Naive thymus-derived CD4-positive, alpha-beta T cell (primary cell): ENCODE measurements around the gene FABP3. TPM values are rescaled to one million over a fixed set of nuclear protein-coding genes. Genes with fewer than 3 reads are reported as not detected.
A peak's percentile ranks its signal among the peaks of the same experiment; 100 is the strongest.

Experiments used
- ATAC-seq: fragments of 150-1000 bp; cut with Tn5 transposase; 2 replicates; pipeline ENCODE4 v1.10.0; 2021; ENCODE audit warnings: mild to moderate bottlenecking, moderate library complexity
- CTCF ChIA-PET: fragments of 350-600 bp; sonication (Branson Sonifier 250); formaldehyde crosslinking; loops from one replicate; lab custom pipeline; 2021; ENCODE audit warnings: antibody characterized with exemption; lab: Charles Lee
- POLR2A ChIA-PET: fragments of 350-600 bp; sonication (Branson Sonifier 250); formaldehyde crosslinking; loops from one replicate; lab custom pipeline; 2021; ENCODE audit warnings: antibody characterized with exemption, inconsistent platforms; lab: Charles Lee
- DNase-seq, 9 donors: peaks; one replicate each; pipeline versions ENCODE4 v3.0.0 to v3.0.0-alpha.2; 2020 to 2022; ENCODE audit warnings: mixed read lengths in 1 of 9
- H3K27ac ChIP-seq: one replicate; pipeline ENCODE4 v1.7.0; 2013; ENCODE audit warnings: mild to moderate bottlenecking, low read depth, low read length, moderate library complexity
- H3K27me3 ChIP-seq, 2 donors: one replicate each; pipeline ENCODE4 v1.7.0; 2013; ENCODE audit warnings: low read length in 2 of 2, mild to moderate bottlenecking in 2 of 2, moderate library complexity in 2 of 2; ENCODE audit not compliant: control insufficient read depth in 2 of 2, insufficient read depth in 2 of 2
- H3K36me3 ChIP-seq, 3 experiments: 1 replicate in 2 of 3; 2 replicates in 1 of 3; pipeline ENCODE4 v1.7.0; 2013; ENCODE audit warnings: low read length in 3 of 3, mild to moderate bottlenecking in 3 of 3, moderate library complexity in 1 of 3; ENCODE audit not compliant: insufficient read depth in 3 of 3, control insufficient read depth in 2 of 3
- H3K4me1 ChIP-seq, 2 donors: one replicate each; pipeline ENCODE4 v1.7.0; 2013; ENCODE audit warnings: low read length in 2 of 2, mild to moderate bottlenecking in 2 of 2, moderate library complexity in 1 of 2; ENCODE audit not compliant: control insufficient read depth in 2 of 2, insufficient read depth in 2 of 2
- H3K4me3 ChIP-seq: 2 replicates; pipeline ENCODE4 v1.7.0; 2013; ENCODE audit warnings: mild to moderate bottlenecking, low read length
- H3K9me3 ChIP-seq, 3 experiments: 1 replicate in 2 of 3; 2 replicates in 1 of 3; pipeline ENCODE4 v1.7.0; 2013; ENCODE audit warnings: low read length in 3 of 3; ENCODE audit not compliant: control insufficient read depth in 2 of 3
- H3K27ac Mint-ChIP-seq, 9 donors: one replicate each; pipeline ENCODE4 v1.8.0; 2020 to 2022; ENCODE audit warnings: mixed read lengths in 9 of 9, mild to moderate bottlenecking in 8 of 9, moderate library complexity in 5 of 9, inconsistent platforms in 2 of 9
- H3K27me3 Mint-ChIP-seq, 5 donors: one replicate each; pipeline ENCODE4 v1.8.0; 2021 to 2022; ENCODE audit warnings: mixed read lengths in 5 of 5, mild to moderate bottlenecking in 1 of 5
- H3K36me3 Mint-ChIP-seq, 5 donors: one replicate each; pipeline ENCODE4 v1.8.0; 2020 to 2022; ENCODE audit warnings: mixed read lengths in 5 of 5, mild to moderate bottlenecking in 3 of 5, inconsistent platforms in 1 of 5
- H3K4me1 Mint-ChIP-seq, 7 donors: one replicate each; pipeline ENCODE4 v1.8.0; 2020 to 2022; ENCODE audit warnings: mixed read lengths in 7 of 7, mild to moderate bottlenecking in 3 of 7, inconsistent platforms in 1 of 7
- H3K4me3 Mint-ChIP-seq, 10 donors: one replicate each; pipeline ENCODE4 v1.8.0; 2020 to 2022; ENCODE audit warnings: mild to moderate bottlenecking in 10 of 10, mixed read lengths in 10 of 10, moderate library complexity in 6 of 10, inconsistent platforms in 2 of 10
- H3K9me3 Mint-ChIP-seq, 11 donors: one replicate each; pipeline ENCODE4 v1.8.0; 2020 to 2022; ENCODE audit warnings: mixed read lengths in 11 of 11, mild to moderate bottlenecking in 4 of 11, inconsistent platforms in 1 of 11, moderate library complexity in 1 of 11
- intact Hi-C, 2 donors: fragments of 100-400 bp; cut with micrococcal nuclease; formaldehyde crosslinking; loops; one replicate each; pipeline ENCODE4 v1.15.1; 2023
- polyA plus RNA-seq, 2 donors: library from polyadenylated mRNA; unstranded; fragments of 300-500 nt; fragmentation: Illumina TruSeq; gene quantifications; one replicate each; pipeline ENCODE4 v1.2.3, GENCODE V29; 2021
- total RNA-seq, 6 experiments: library from RNA in 5 of 6; stranded (reverse) in 5 of 6; gene quantifications; 1 replicate in 5 of 6; 2 replicates in 1 of 6; pipeline ENCODE4 v1.2.3 and lab custom pipeline; 2021 to 2026

Gene FABP3
- total and polyA plus RNA-seq, 7 experiments from 2014 or later: 0.67 TPM; not detected in 6

GRCh38 chr1:31336687-31337467 is 36.0 kb downstream of the FABP3 start:
- POLR2A ChIA-PET: interaction anchor here (0.6 kb wide), 1 partner anchor 145 kb away, joined by 3 read pairs; no protein-coding TSS in a partner anchor
- peak overlapping the region in 1 of 9 donors; percentile 5 for H3K27ac Mint-ChIP-seq
- no peak overlapping the region for H3K4me3 Mint-ChIP-seq
- peaks cover 0 to 2% (median 0%) of the 10 kb centered on the region in 11 donors for H3K9me3 Mint-ChIP-seq
- no peaks in the 10 kb centered on the region for H3K27me3 Mint-ChIP-seq
- H3K27me3 ChIP-seq: no peaks in the 10 kb centered on the region
- no peak for DNase-seq
- peaks cover 0 to 7% (median 4%) of the 10 kb centered on the region in 7 donors for H3K4me1 Mint-ChIP-seq
- intact Hi-C loops: no loop called here
- no peaks in the 10 kb centered on the region for H3K9me3 ChIP-seq
- H3K4me3 ChIP-seq: no peak overlapping the region
- no peak for ATAC-seq
- CTCF ChIA-PET: no interaction called here
- peaks cover 0 to 13% (median 5%) of the 10 kb centered on the region in 3 experiments for H3K36me3 ChIP-seq
- H3K27ac ChIP-seq: no peak overlapping the region
- H3K36me3 Mint-ChIP-seq: peaks cover 0 to 36% (median 15%) of the 10 kb centered on the region in 5 donors
- H3K4me1 ChIP-seq: no peaks in the 10 kb centered on the region

GRCh38 chr1:31335007-31335406 is 37.9 kb downstream of the FABP3 start:
- peaks cover 0 to 13% (median 5%) of the 10 kb centered on the region in 3 experiments for H3K36me3 ChIP-seq
- Mint-ChIP-seq H3K4me3 (no peak overlapping the region), H3K36me3 (peaks cover 0 to 41% (median 10%) of the 10 kb centered on the region in 5 donors), H3K4me1 (peaks cover 0 to 7% (median 4%) of the 10 kb centered on the region in 7 donors), H3K9me3 (peaks cover 0 to 2% (median 0%) of the 10 kb centered on the region in 11 donors), H3K27me3 (no peaks in the 10 kb centered on the region), H3K27ac (no peak overlapping the region)
- H3K27ac ChIP-seq: no peak overlapping the region
- no peaks in the 10 kb centered on the region for H3K4me1 ChIP-seq
- intact Hi-C loops: loop anchor here (1.0 to 2.0 kb wide), 4 partner anchors 150 to 616 kb away; no protein-coding TSS in a partner anchor
- H3K4me3 ChIP-seq: no peak overlapping the region
- CTCF ChIA-PET: no interaction called here
- POLR2A ChIA-PET: no interaction called here
- H3K27me3 ChIP-seq: no peaks in the 10 kb centered on the region
- no peaks in the 10 kb centered on the region for H3K9me3 ChIP-seq
- DNase-seq (peak in 5 of 9 donors; percentile 4 to 22 (median 7)), ATAC-seq (no peak)

DNA sequence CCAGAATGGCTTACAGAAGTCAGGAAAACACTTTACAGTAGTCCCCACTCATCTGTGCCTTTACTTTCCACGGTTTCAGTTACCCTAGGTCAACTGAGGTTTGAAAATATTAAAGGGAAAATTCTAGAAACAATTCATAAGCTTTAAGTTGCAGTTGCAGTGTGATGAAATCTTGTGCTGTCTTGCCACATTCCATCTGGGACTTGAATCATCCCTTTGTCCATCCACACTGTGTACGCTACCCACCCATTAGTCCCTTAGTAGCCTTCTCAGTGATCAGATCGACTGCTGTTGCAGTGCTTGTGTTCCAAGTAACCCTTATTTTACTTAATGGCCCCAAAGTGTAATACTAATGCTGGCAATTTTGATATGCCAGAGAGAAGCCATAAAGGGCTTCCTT is 45.5 kb downstream of the FABP3 start:
- no peaks in the 10 kb centered on the region for H3K4me1 ChIP-seq
- H3K27ac ChIP-seq: no peak overlapping the region
- Mint-ChIP-seq H3K4me3 (no peak overlapping the region), H3K27ac (no peak overlapping the region), H3K4me1 (peaks cover 0 to 1% (median 0%) of the 10 kb centered on the region in 7 donors), H3K9me3 (no peaks in the 10 kb centered on the region), H3K27me3 (no peaks in the 10 kb centered on the region), H3K36me3 (peaks cover 0 to 19% (median 2%) of the 10 kb centered on the region in 5 donors)
- ChIA-PET CTCF (no interaction called here), POLR2A (no interaction called here)
- no peaks in the 10 kb centered on the region for H3K9me3 ChIP-seq
- H3K27me3 ChIP-seq: no peaks in the 10 kb centered on the region
- intact Hi-C loops: no loop called here
- no peak overlapping the region for H3K4me3 ChIP-seq
- DNase-seq (no peak), ATAC-seq (no peak)
- peaks cover 0 to 20% (median 0%) of the 10 kb centered on the region in 3 experiments for H3K36me3 ChIP-seq

DNA sequence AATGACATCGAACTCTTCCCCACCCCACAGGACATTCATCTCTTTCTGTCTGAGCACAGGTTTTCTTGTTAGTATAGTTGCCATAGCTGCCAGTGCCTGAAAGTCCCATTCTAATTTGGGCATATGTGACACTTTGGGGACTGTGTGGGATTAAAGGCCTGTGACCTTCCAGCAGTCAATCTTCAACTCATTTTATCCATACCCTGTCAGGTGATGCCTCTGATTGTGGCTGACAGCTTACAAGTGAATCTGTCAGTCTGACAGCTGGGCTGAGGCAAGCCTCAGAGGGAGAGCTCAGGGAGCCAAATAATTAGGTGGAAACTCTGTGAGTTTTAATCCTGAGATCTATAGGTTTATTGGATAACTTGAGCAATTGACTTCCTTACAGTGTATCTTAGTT is 46.4 kb downstream of the FABP3 start:
- H3K36me3 ChIP-seq: peaks cover 0 to 20% (median 0%) of the 10 kb centered on the region in 3 experiments
- Mint-ChIP-seq H3K9me3 (no peaks in the 10 kb centered on the region), H3K36me3 (peaks cover 0 to 23% (median 5%) of the 10 kb centered on the region in 5 donors), H3K27ac (no peak overlapping the region), H3K4me3 (no peak overlapping the region), H3K27me3 (no peaks in the 10 kb centered on the region), H3K4me1 (peaks cover 0 to 1% (median 0%) of the 10 kb centered on the region in 7 donors)
- ATAC-seq (no peak), DNase-seq (no peak)
- H3K4me1 ChIP-seq: no peaks in the 10 kb centered on the region
- no peak overlapping the region for H3K27ac ChIP-seq
- ChIA-PET POLR2A (no interaction called here), CTCF (interaction anchor here (0.5 to 0.7 kb wide), 2 partner anchors 13 to 38 kb away, joined by 3 to 6 read pairs; no protein-coding TSS in a partner anchor)
- intact Hi-C loops: no loop called here
- no peaks in the 10 kb centered on the region for H3K9me3 ChIP-seq
- no peaks in the 10 kb centered on the region for H3K27me3 ChIP-seq
- no peak overlapping the region for H3K4me3 ChIP-seq

DNA sequence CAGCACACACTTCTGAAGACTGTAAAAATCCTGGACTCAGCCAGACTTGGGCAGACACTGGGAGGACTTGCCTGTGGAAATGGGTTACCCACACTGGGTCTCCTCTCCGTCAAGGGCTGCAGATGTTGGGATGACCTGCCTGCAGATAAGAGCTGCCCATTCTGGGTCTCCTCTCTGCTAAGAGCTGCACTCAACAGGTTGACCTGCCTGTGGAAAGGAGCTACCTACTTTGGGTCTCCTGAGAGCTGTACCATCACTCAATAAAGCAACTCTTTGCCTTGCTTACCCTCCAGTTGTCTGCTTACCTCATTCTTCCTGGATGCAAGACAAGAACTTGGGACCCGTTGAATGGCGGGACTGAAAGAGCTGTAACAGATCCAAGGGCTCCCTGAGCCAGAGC is 47.9 kb downstream of the FABP3 start:
- DNase-seq: no peak
- Histone ChIP-seq H3K4me3 (no peak overlapping the region), H3K4me1 (no peaks in the 10 kb centered on the region), H3K36me3 (peaks cover 0 to 31% (median 0%) of the 10 kb centered on the region in 3 experiments), H3K27me3 (no peaks in the 10 kb centered on the region), H3K9me3 (no peaks in the 10 kb centered on the region), H3K27ac (no peak overlapping the region)
- intact Hi-C loops: no loop called here
- peaks cover 0 to 27% (median 10%) of the 10 kb centered on the region in 5 donors for H3K36me3 Mint-ChIP-seq
- H3K9me3 Mint-ChIP-seq: no peaks in the 10 kb centered on the region
- H3K4me1 Mint-ChIP-seq: peaks cover 0 to 4% (median 0%) of the 10 kb centered on the region in 7 donors
- ChIA-PET POLR2A (no interaction called here), CTCF (no interaction called here)
- ATAC-seq: no peak
- H3K4me3 Mint-ChIP-seq: no peak overlapping the region
- no peak overlapping the region for H3K27ac Mint-ChIP-seq
- no peaks in the 10 kb centered on the region for H3K27me3 Mint-ChIP-seq

DNA sequence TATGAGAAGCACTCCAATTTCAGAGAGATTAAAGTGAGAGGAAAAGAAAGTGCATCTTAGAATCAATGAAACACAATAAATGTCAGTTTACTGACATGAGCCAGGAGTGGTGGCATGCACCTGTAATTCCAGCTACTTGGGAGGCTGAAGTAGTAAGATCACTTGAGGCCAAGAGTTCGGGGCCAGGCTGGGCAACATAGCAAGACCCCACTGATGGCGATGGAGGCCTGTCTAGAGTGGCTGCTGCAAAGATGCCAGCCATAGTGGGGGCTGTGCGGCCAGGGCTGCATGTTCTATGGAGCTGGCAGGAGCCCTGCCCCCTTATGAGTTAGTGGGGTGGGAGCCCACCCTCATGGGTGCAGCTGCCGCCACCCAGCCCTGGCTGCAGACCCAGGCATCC is 48.8 kb downstream of the FABP3 start:
- H3K4me3 Mint-ChIP-seq: no peak overlapping the region
- H3K36me3 Mint-ChIP-seq: peaks cover 0 to 33% (median 10%) of the 10 kb centered on the region in 5 donors

More for the DNA sequence above, 48.8 kb downstream of the FABP3 start:
- H3K4me3 ChIP-seq: no peak overlapping the region
- H3K27me3 ChIP-seq: no peaks in the 10 kb centered on the region
- Mint-ChIP-seq H3K27me3 (no peaks in the 10 kb centered on the region), H3K4me1 (peaks cover 0 to 4% (median 0%) of the 10 kb centered on the region in 7 donors), H3K9me3 (no peaks in the 10 kb centered on the region), H3K27ac (no peak overlapping the region)
- no peak overlapping the region for H3K27ac ChIP-seq
- H3K9me3 ChIP-seq: no peaks in the 10 kb centered on the region
- intact Hi-C loops: no loop called here
- CTCF ChIA-PET: no interaction called here
- H3K36me3 ChIP-seq: peaks cover 0 to 33% (median 0%) of the 10 kb centered on the region in 3 experiments
- DNase-seq (no peak), ATAC-seq (no peak)
- POLR2A ChIA-PET: no interaction called here
- H3K4me1 ChIP-seq: no peaks in the 10 kb centered on the region
